D721Med (cell line): ENCODE data around the gene ST8SIA5.

ENCODE experiments used
- DNase-seq: peaks from one replicate; pipeline ENCODE4 v3.0.0; 2011; ENCODE audit warnings: low spot score; ENCODE audit not compliant: insufficient read length
- FAIRE-seq: peaks from 2 replicates; lab custom pipeline; 2011; peaks lifted over from hg19 to GRCh38; lab: Jason Lieb, UNC
- CTCF ChIP-seq: IDR thresholded peaks from 2 replicates; pipeline ENCODE4 v1.5.1; 2012; ENCODE audit warnings: mild to moderate bottlenecking, control low read depth; ENCODE audit not compliant: insufficient read depth; ENCODE audit errors: missing control alignments

Gene ST8SIA5

GRCh38 chr18:46716827-46717226 lies 40.0 kb downstream of the ST8SIA5 start:
- FAIRE-seq (no peak), DNase-seq (no peak)
- no peak for TF ChIP-seq CTCF

- no peak for TF ChIP-seq CTCF
- DNase-seq = no peak
- FAIRE-seq = no peak
Observed at GRCh38 chr18:46716336-46716735, 40.5 kb downstream of the ST8SIA5 start.

DNA sequence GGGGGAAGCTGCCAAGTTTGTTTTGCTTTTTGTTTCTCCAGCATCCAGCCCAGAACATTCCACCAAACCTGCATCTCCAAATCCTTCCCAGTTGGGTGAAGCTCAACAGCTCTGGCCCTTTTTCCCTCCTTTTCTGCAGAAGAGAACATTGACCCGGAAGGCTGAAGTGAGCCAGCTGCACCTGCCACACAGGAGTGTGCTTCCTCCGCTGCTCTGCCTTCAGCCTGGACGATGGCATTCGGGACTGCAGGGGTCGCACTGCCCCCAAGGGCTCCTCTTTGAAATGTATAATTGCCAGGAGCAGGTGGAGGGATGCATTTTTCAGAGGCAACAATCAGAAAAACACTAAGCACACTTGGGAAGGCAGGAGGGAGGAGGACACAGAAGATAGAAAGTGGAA lies 41.8 kb downstream of the ST8SIA5 start:
- TF ChIP-seq CTCF = no peak
- no peak for FAIRE-seq
- no peak for DNase-seq

- DNase-seq = no peak
- TF ChIP-seq CTCF = no peak
- no peak for FAIRE-seq
Observed at GRCh38 chr18:46712406-46712805, 44.4 kb downstream of the ST8SIA5 start.

GRCh38 chr18:46711444-46711863 lies 45.4 kb downstream of the ST8SIA5 start:
- no peak for DNase-seq
- TF ChIP-seq CTCF = no peak
- no peak for FAIRE-seq

GRCh38 chr18:46706968-46707367 lies 49.9 kb downstream of the ST8SIA5 start:
- FAIRE-seq (no peak), DNase-seq (no peak)
- TF ChIP-seq CTCF = no peak

- DNase-seq (no peak), FAIRE-seq (no peak)
- no peak for TF ChIP-seq CTCF
Observed at GRCh38 chr18:46705521-46705920, 51.3 kb downstream of the ST8SIA5 start.
